GM18508 (cell line): ENCODE data around the gene APOO.

Source experiments
- ATAC-seq: cut with Tn5 transposase; IDR thresholded peaks from one replicate; pipeline ENCODE4 v1.9.1; 2021; ENCODE audit warnings: moderate number of reproducible peaks; ENCODE audit not compliant: insufficient read depth, unreplicated experiment

Gene APOO

DNA sequence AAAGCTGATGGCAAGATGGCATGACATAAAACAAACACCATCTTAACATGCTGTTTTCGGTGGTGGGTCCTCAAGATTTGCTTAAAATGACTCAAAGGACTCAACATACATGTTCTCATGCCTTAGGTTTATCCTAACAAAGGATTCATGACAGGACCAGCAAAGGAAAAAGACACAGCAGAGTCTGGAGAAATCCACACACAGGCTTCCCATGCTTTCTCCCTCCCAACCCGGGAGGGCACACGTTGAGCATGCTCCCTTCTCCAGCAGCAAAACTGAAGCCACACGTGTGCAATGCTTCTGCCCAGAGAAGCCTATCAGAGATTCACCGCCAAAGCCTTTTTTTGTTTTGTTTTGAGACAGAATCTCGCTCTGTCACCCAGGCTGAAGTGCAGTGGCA lies 84.9 kb downstream of the APOO start:
- no peak for ATAC-seq

DNA sequence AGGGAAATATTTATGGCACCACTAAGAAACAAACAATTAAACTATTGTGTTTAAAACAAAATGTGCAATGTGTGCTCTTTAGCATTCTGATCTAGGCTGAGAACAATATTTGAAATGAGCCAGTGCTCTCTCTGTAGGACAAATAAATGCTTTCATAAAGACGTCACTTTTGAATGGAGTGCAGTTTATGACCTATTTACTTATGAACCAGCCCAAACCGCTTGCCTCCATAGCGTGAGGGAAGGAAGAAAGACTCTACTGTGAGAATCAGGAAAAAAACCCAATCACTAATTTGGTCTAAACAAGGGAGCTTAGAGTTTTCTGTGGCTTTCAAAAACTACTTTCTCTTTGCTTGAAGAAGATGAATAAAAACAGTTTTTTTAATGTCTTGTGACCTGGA lies 85.3 kb downstream of the APOO start:
- no peak for ATAC-seq

DNA sequence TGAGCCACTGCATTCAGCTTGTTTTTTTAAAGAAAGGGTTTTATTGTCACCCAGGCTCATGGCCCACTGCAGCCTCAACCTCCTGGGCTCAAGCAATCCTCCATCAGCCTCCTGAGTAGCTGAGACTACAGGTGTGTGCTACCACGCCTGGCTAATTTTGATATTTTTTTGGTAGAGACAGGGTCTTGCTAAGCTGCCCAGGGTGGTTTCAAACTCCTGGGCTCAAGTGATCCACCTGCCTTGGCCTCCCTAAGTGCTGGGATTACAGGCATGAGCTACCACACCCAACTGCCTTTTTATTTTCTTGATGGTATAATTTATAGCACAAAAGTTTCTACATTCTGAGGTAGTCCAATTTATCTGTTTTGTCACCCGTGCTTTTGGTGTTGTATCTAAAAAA lies 85.9 kb downstream of the APOO start:
- no peak for ATAC-seq

DNA sequence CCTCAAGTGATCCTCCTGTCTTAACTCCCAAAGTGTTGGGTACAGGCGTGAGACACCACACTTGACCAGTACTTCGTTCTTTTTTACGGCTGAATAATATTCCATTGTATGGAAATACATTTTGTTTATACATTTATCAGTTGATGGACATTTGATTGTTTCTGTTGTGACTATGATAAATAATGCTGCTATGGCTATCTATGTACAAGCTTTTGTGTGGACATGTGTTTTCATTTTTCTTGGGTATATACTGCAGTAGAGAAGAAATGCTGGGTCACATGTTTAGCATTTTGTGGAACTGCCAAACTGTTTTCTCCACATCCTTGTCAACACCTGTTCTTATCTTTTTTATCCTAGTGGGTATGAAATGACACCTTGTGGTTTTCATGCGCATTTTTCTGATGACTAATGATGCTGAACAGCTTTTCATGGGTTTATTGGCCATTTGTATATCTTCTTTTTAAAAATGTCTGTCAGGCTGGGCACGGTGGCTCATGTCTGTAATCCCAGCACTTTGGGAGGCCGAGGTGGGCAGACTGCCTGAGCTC lies 87.4 kb downstream of the APOO start:
- ATAC-seq: no peak

DNA sequence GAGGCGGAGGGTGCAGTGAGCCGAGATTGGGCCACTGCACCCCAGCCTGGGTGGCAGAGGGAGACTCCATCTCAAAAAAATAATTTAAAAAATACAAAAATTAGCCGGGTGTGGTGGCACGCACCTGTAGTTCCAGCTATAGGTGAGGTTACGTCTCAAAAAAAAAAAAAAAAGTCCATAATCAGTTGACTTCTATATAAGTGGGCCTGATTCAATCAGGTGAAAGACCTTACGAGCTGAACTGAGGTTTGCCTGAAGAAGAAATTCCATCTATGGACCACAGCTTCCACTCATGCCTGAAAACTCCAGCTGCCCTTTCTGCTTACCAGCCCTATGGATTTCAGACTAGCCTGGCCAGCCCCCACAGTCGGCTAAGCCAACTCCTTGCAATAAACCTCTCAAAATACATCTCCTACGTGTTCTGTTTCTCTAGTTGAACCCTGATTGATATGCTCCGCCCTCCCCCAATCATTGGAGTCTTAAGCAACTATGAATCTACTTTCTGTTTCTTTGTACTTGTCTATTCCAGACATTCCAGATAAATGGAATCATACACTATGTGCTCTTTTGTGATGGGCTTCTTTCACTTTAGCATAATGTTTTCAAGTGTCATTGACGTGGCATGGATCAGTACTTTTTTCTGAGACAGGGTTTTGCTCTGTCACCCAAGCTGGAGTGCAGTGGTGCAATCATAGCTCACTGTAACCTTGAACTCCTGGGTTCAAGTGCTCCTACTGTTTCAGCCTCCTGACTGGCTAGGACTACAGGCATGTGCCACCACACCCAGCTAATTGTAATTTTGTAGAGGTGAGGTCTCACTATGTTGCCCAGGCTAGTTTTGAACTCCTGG lies 88.1 kb downstream of the APOO start:
- ATAC-seq: no peak

DNA sequence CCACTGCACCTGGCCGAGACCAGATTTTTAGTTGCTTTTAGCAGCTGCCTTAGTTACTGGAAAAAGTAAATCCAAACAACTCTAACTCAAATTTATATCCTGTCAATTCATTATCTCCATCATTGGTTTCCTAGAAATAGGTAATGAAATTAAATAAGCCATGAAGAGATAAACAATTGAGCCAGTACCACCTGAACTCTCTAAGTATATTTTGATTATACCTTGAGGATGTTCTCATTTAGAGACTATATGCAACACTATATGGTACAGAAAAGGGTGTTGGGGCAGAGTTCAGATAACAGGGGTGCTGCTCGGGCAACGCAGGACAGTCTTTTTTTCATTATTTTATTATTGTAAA lies 89.8 kb downstream of the APOO start:
- no peak for ATAC-seq

DNA sequence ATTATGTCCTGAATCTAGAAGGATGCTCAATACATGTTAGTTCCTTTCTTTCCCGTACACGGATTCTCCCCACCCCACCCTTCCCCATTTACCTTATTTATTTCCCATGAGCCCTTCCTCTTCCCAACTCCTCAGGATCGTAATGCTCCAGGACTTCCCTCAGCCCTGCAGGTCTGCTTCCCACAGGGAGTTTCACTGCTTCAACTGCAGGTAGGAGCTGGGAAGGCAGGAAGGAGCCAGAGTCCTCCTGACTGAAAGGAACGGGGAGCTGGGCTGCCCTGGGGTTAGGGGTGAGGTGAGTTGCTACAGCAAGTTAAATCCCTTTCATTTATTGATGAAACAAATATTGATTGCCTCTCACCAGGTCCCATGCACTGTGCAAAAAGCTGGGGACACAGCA lies 91.6 kb downstream of the APOO start:
- ATAC-seq: no peak

DNA sequence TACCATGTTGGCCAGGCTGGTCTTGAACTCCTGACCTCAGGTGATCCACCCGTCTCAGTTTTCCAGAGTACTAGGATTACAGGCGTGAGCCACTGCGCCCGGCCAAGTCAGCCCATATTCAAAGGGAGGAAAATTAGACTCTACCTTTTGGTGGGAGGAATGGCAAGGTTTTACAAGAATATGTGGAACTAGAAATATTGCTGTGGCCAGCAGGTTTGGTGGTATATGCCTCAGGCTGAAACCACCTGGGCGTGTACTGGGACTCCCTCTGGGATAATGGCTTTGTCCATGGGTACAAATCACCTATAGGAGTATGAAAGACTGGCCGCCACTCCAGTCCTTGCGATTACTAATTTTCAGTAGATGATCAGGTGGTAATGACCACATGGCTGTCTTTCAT lies 92.4 kb downstream of the APOO start:
- no peak for ATAC-seq

DNA sequence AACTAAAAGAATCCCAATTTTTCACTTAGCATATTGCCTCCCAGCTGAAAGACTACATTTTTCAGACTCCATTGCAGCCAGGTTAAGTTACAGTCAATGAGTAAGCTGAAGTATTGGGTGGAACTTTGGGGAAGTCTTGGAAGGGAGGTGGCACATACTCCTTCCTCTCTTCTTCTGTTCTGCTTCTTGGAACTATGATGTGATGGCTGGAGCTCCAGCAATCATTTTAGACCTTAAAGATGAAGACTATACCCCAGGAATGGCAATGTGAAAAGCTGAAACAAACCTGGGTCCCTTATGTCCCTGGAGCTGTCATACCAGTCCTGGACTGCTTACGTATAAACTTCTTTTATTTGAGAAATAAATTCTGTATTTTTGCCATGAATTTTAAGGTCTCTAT lies 93.9 kb downstream of the APOO start:
- no peak for ATAC-seq

DNA sequence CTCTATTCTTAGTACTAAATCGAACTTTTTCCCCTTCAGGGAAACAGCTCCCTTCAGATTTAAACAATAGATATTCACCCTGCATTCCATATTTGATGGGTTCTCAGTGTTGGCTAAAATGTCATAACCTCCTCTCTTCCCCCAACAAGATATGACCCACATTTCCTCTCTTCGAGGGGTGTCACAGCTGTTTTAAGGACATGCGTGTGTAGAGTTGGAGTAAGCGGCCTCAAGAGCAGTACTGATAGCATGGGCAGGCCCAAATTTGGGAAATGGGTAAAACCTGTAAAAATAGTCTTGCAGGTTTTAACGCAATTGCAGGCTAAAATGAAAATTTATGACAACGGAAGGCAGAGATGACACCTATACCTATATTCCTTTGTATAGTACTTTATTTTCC lies 96.1 kb downstream of the APOO start:
- no peak for ATAC-seq

DNA sequence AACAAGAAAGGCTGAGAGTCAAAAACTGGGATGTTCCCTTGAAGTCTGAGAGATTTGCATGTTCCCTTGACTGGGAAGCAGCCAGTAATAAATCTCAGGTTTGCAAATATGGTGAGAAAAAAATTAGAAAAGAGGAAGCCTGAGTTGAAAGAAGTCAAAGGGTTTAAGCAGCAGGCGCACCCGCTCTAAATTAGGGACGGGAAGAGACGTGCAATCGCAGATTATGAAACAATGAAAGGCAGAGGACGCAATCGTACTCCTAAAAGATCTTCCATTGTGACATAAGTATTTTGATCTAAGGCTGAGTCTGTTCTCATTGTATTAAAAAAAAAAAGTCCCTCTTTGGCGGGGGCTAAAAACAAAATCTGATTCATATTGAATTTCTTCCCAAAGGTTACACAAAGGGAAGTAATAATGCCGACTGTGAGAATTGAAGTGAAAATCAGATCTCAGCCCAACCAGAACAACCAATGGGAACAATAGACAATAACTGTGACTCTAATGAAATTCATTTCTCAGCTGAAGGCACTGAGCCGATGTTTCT lies 96.6 kb downstream of the APOO start:
- no peak for ATAC-seq

DNA sequence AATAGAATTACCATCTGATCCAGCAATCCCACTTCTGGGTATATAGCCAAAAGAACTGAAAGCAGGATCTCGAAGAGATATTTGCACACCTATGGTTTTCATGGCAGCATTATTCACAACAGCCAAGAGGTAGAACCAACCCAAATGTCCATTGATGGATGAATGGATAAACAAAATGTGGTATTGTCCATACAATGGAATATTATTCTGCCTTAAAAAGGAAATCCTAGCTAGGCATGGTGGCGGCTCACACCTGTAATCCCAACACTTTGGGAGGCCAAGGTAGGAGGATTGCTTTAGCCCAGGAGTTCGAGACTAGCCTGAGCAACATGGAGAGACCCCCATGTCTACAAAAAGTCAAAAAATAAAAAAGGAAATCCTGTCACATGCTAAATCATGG lies 97.5 kb downstream of the APOO start:
- no peak for ATAC-seq

DNA sequence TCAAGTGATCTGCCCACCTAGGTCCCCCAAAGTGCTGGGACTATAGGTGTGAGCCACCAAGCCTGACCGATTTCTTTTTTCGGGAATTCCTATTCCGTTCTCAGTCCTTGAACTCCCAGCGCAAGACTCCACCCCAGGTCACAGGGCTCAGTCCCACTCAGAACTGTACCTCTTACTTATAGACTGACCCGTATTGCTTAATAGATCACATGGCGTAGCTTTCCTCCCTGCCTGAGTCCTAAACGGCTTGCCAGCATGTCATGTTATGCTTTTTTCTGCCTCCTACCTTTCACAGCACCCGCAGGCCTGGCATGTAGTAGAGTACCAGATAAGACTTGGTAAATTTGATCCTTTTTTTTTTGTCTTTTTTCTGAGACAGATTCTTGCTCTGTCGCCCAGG lies 102.3 kb downstream of the APOO start:
- ATAC-seq: no peak

DNA sequence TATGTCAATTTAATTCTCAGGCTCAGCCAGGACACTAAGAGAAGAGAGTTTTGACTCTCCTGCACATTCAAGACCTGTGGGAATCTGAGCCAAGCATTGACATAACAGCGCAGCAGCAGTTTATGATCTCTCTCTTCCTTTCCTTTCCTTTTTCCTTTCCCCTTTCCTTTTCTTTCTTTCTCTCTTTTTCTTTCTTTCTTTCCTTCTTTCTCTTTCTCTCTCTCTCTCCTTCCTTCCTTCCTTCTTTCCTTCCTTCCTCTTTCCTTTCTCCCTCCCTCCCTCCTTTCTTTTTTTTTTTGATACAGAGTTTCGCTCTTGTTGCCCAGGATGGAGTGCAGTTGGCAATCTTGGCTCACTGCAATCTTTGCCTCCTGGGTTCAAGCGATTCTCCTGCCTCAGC lies 103.2 kb downstream of the APOO start:
- no peak for ATAC-seq

DNA sequence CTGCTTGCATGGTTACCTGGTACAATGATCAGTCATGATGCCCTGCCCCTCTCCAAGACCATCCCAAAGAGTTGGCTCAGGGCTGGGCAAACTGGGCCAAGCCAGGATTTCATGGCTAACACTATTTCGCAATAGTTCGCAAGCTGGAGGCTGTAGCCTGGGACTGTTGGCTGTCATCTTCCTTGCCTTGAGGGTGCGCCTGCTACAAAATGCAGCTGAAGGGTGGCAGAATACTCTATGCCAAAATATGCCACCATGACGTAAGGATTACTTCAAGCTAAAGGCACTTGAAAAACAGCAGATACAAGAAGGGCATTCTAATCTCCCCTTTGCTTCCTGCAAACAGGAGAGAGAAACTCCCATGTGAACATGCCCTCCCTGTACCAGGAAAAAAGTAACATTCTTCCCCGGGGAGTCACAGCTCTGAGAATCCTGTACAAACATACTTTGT lies 103.8 kb downstream of the APOO start:
- ATAC-seq: no peak

DNA sequence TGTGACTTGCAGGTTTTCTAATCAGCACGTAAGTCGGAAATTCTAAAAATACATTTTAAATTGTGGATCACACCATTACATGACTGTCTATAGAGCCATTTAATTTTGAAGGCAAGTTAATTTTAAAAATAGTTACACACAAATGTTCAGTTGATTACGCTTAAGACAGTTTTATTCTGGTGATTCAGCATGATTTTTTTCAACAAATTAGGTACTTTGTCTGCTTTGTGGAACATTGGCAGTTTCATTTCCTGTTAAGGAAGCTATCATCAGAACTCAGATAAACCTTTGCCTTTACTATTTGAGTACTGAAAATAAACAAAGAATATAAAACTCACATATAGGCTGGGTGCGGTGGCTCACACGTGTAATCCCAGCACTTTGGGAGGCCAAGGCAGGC lies 105.3 kb downstream of the APOO start:
- no peak for ATAC-seq

DNA sequence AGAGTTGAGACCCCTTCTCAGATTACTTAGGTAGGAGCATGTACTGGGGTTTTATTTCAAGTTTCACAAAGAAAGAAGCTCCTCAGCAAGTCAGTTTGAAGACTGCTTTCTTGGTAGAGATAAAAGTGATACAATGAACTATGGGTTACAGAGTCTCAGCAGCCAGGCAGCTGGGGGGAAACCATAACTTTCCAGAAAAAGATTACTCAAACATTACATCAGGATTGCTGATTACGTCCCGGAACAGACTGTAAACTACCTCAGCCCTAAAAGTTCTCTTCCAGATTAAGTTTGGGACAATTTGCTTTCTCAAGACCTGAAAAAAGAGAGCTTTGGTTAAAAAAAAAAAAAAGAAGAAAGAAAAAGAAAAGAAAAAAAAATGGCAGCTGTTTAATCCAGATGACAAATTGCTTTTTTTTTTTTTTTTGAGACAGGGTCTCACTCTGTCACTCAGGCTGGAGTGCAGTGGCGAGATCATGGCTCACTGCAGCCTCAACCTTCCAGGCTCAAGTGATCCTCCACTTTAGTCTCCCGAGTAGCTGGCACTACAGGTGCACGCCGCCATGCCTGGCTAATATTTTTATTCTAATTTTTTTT lies 108.2 kb downstream of the APOO start:
- ATAC-seq: no peak

DNA sequence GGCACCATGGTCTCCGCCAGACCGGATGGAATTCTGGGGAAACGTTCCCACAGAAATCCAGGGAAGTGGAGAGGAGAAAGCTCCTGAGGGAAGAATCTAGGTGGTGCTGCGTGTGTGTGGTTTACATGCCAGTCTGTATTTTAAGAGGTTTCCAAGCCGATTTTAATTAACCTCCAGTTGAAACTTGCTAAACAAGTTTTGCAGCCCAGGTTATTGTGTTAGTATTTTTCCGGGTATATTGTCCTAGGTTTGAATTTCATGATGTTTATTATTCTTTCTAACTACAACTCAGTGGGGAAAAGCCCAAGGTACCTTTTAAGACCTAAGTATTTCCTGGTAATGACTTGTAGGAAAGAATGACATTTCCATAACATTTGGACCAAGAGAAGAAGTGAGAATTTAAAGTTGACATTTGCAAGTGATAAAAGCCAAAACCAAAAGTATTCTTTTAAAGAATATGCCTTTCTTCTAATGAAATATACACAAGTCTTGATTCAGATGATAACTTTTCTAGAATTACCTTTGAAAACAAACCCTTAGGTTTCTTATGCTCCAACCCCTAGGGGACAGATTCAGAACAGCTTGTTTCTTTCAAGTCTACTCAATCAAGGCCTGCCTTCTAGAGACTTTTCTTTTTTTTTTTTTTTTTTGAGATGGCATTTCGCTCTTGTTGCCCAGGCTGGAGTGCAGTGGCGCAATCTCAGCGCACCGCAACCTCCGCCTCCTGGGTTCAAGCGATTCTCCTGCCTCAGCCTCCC lies 110.2 kb downstream of the APOO start:
- ATAC-seq: no peak

DNA sequence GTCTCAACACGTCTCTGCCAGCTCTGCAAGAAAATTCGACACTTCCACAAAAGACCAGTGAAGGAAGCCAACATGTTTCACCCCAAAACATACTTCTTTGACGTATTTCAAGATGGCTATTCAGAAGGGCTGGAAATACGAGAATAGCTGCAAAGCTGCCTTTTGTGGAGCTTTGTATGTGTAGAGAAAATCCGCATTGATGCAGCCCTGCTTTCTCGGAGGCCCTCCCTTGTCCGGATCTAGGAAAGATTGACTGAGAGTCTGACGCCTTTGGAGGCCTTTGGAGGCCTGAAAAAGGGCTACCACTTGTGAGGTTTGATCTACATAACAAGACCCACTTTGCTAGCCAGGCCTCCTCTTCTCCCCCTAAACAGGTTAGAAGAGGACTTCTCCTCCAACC lies 112.5 kb downstream of the APOO start:
- no peak for ATAC-seq

DNA sequence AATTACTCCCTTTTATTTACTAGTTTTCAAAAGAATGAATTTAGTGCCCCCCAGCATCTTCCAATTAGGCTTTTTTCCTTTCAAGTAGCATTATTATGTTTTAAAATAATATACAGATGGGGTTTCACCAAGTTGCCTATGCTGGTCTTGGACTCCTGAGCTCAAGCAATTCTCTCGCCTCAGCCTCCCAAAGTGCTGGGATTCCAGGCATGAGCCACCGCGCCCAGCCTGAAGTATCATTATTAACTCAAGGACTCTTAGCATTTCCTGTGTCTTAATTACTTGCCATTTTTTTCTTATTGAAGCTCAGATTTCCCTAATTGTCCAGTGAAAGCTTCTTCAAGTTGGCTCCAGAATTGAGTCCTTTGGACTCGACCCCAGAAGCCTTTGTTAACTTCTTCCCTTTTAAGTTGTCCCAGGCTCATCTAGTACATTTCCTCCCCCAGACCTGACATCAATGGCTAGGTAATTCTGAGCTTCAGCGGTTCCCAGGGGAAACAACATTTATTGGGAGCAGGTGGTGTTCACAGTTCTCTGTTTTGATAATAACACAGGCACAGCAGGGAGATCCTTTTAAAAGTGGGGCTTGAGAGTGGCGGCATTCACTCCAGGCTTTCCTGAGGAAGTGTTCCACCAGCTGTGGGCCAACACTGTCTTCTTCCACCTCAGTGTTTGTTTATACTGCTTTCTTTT lies 114.7 kb downstream of the APOO start:
- ATAC-seq: no peak
